ENCODE measurements around the gene RAPGEF6.

- TF ChIP-seq, protein P1, sequence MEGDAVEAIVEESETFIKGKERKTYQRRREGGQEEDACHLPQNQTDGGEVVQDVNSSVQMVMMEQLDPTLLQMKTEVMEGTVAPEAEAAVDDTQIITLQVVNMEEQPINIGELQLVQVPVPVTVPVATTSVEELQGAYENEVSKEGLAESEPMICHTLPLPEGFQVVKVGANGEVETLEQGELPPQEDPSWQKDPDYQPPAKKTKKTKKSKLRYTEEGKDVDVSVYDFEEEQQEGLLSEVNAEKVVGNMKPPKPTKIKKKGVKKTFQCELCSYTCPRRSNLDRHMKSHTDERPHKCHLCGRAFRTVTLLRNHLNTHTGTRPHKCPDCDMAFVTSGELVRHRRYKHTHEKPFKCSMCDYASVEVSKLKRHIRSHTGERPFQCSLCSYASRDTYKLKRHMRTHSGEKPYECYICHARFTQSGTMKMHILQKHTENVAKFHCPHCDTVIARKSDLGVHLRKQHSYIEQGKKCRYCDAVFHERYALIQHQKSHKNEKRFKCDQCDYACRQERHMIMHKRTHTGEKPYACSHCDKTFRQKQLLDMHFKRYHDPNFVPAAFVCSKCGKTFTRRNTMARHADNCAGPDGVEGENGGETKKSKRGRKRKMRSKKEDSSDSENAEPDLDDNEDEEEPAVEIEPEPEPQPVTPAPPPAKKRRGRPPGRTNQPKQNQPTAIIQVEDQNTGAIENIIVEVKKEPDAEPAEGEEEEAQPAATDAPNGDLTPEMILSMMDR (IDR thresholded peaks at IDR 0.05) = no peak
- TF ChIP-seq POLR2A (IDR thresholded peaks at IDR 0.05) (no peak), POLR2AphosphoS5 (IDR thresholded peaks at IDR 0.05) (no peak), EP300 (IDR thresholded peaks at IDR 0.05) (no peak)
Measured at GRCh38 chr5:131530706-131531331, 104.2 kb downstream of the RAPGEF6 start.
